Measurements from ENCODE around the gene GADL1.
A peak's percentile ranks its signal among the peaks of the same experiment; 100 is the strongest.

GADL1 gene

GRCh38 chr3:30694148-30694547, 200.3 kb downstream of the GADL1 start:
- DNase-seq (ENCODE audit: low read depth), result no peak

DNA sequence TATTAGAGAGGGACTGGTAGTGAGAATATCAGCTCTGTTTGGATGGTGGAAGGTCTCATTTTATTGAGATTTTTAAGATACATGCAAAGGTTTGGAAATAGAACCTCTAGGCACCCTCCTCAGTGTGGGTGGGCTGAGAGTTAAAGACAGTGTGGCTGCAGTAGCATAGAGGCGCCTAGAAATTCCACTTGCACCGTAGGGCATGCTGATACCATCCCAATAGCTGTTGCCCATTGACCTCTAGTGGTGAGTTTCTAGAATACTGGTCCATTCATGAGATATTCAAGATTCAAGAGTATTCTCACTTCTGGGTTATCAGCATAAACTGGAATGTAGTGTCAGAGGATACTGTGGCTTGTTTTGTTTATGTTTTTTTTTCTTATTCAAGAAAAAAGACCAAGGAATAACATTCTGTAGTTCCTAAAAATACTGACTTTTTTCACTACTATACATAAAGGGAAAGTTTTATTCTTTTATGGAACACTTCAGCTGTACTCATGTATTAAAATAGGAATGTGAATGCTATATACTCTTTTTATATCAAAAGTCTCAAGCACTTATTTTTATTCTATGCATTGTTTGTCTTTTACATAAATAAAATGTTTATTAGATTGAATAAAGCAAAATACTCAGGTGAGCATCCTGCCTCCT, 200.9 kb downstream of the GADL1 start:
- DNase-seq (ENCODE audit: low read depth), result peak; percentile 44

- no peak for DNase-seq (ENCODE audit: low read depth)
These were observed 201.8 kb downstream of the GADL1 start for GRCh38 chr3:30692498-30693130.

GRCh38 chr3:30691944-30692343, 202.5 kb downstream of the GADL1 start:
- no peak for DNase-seq (ENCODE audit: low read depth)

- DNase-seq (ENCODE audit: low read depth), result no peak
These were observed 203.1 kb downstream of the GADL1 start for GRCh38 chr3:30691249-30691880.

DNA sequence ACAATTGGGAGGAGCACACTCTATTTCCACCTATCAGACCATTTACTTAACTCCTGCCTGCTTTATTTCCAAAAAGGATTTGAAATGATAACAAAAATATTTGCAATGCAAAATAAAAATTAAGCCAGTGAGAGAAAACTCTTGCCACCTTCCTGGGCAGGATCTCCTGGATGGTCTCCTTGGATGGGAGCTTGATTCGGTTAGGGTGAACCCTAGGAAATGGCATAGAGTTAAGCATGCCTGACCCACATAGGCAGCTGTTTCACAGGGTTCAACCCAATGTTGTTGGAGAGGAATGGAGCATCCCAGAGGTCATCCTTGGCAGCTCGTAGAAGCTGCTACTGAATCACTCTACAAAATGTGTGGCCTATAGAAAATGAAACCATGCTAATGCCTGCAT, 204.3 kb downstream of the GADL1 start:
- DNase-seq (ENCODE audit: low read depth), result no peak

- DNase-seq (ENCODE audit: low read depth), result peak; percentile 28
These were observed 205.5 kb downstream of the GADL1 start for GRCh38 chr3:30688776-30689641.

DNA sequence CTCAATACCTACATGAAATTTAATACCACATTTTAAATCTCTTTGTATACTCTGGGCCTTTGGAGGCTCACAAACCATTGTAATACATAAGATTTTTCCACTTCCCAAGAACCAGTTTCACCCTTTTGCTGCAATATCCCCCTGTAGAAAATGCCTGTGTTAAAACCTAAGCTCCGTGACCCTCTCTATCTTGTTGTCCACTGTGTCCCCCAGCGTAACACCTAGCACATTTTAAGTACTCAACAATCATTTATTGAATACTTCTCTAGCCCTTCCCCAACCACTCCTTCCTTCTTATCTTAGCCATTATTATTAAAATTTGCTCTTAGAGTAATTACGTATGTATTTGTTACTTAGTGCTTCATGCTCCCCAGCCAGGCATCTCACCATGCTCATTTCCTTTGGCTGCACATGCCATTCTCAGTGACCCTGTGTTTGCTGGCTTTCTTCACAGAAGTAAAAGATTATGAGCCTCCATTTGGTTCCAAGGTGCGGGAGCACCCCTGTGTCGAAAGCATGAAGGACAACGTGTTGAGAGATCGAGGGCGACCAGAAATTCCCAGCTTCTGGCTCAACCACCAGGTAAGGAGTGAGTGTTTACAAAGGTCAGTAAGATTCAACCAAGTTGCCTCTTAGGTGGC, 206.4 kb downstream of the GADL1 start:
- no peak for DNase-seq (ENCODE audit: low read depth)

DNA sequence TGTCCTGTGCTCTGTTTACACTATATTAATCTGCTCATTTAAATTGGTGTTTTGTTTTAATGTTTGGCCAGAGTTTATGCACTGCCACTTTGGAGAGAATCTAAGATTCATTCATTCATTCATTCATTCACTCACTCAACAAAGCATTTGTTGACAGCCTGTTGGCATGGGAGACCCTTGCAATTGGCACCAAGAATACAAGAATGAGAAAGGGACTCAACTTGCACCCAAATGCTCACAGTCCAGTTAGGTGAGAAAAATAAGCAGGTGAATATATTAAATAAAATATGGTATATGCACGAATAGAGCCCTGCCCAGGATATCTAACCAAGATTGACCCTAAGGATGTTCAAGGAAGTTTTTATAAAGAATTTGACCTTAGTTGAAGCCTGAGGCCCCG, 207.7 kb downstream of the GADL1 start:
- no peak for DNase-seq (ENCODE audit: low read depth)

DNA sequence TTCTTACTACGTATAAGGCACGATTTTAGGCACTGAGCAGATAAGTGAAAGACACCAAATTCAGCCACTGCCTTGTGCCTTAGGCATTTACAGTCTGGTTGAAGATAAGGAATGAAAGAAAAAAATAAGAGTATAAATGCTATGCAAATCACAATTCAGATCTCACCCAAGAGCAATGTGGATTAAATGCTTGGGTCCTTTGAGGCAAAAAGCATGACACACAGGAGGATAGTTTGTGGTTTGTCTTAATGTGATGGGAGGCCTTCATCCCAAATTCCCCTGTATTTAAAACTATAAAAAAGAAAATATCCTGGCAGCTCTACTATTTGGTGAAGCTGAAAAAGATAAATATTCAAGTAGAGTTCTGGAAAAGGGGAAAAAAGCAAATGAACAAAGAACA, 208.3 kb downstream of the GADL1 start:
- DNase-seq (ENCODE audit: low read depth), result no peak

DNA sequence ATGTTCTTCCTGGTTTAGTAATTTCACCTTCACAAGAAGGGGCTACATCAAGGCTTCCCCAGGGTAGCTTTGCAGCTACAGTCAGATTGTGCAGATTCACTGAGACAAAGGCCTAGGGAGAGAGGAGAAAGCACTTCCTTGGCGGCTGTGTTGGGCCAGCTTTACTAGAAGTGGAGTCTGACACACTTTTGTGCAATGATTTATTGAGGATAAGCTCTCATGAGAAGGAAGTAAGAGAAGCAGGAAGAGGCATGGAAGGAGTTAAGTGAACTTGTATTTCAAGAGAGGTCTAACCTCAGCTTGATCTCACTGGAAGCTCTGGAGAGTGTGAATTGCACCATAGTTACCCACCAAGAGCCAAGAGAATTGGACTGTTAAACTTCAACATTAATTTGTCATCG, 209.2 kb downstream of the GADL1 start:
- DNase-seq (ENCODE audit: low read depth), result no peak

DNA sequence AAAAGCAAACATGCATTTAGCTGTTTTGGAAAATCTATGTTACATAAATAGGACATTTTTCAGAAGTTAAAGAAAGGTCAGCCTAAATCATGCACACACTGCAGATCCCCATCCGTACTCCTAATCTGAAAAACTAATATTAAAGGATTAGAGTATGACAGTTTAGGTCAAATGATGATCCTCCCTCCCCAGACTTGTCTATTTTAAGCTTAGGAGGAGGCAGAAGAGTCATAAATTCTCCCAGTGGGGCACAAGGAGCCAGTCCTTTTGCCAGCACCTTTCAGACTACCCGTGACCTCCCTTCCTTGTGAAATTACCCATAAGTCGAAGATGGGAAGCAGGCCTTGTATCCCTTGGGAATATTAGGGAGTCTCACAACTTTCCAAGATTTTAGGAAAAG, 210.1 kb downstream of the GADL1 start:
- DNase-seq (ENCODE audit: low read depth), result no peak

DNA sequence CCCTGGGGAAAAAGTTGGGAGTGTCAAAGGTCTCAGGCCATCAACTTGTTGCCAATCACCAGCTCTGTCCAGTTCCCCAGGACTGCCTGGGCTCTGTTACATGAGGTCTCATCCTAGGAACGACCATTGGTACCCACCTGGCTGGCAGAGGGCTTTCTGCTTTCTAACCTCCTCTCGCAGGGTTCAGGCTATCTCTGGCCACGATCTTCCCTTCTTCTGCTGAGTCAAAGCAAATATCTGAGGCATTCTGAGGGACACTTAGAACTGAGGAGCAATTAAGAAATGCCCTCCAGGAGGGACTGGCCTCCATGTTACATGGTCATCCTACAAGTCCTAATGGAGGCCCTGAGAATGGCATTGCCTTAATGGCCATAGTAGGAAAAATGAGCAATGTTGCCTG, 210.7 kb downstream of the GADL1 start:
- no peak for DNase-seq (ENCODE audit: low read depth)

- no peak for DNase-seq (ENCODE audit: low read depth)
These were observed 211.9 kb downstream of the GADL1 start for GRCh38 chr3:30682434-30683155.

DNA sequence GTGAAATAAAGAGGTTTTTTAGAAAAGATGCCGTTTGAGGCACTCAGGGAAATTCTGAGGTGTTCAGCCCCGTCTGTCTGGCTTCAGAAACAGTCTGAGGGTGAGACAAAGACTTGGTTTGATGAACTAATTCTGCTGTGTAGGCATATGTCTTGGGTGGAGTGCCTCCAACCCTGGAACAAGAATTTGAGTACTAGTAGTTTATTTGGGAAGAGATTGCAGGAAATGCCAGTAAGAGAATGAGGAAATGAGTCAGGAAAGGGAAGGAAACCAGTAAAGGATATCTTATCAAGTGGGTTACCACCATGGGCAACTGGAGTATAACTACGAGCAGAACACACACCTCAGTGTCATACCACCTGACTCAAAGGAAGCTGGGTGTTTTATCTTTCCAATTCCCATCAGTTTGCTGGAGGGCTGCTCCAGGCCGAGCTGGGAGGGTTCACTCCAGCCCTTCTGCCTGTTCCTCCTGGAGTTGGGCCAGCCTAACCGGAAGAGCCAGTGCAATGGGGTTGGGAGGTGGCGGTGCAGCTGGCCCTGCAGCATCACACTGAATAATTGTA, 212.7 kb downstream of the GADL1 start:
- no peak for DNase-seq (ENCODE audit: low read depth)

DNA sequence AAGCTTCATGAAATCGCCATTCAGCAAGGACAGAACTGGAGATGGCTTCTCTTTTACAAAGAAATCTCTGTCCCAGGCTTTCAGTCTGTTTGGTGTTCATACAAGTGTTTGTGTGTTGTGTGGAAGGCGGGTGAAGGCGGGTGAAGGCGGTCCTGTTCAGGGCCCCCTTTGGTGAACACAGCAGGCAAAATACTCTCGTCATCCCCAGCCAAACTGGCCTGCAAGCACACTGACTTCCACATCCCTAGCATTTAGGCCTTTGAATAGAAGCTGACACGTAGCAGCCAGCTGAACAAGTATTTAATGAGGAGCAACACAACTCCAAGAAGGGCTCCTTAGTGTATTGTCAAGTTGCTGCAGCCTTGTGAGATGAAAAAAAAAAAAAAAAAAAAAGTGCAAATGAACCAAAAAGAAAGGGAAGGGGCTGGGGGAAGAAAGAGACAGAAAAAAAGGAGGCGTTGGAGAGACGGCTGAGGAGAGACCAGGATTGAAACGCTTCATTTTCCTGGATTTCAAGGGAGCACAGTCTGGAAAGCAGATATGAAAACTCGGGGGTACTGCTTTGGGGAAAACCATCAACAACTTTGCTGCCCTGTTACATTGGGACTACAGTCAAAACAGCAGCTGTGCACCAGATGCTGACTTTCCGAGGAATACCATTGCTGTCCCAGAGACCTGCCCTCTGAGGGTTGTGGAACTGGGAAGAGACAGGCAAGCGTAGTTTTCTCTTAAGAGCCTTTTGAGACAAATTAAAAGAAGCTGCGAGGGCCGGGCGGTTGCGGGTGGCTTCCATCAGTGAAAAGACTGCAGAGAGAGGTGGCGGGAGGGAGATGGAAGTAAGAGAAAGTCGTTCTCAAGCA, 213.4 kb downstream of the GADL1 start:
- DNase-seq (ENCODE audit: low read depth), result no peak

DNA sequence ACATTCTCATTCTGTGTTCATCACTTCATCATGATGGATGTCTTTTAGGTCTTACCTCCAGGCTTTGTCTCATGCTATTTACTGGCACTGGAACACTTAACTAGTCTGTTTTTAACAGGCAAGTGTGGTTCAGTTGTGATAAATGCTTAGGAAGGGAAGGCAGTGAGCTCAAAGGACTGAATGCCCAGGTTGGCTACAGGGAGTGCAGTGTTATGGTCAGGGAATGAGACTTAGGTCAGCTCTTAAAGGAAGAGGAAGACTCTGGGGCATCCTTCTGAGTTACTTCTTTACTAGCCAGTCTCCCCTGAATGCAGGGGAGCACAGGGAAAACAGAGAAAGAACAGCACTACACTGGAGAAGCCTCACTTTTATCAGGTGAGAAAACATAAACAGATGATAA, 215.4 kb downstream of the GADL1 start:
- no peak for DNase-seq (ENCODE audit: low read depth)

- no peak for DNase-seq (ENCODE audit: low read depth)
These were observed 217.1 kb downstream of the GADL1 start for GRCh38 chr3:30677347-30677685.

GRCh38 chr3:30676424-30677346, 217.8 kb downstream of the GADL1 start:
- no peak for DNase-seq (ENCODE audit: low read depth)
